GM18867 (cell line): ENCODE measurements around the gene DIPK1A.
A peak's percentile ranks its signal among the peaks of the same experiment; 100 is the strongest.
"Not testable (repeated sequence)": the region's sequence is repeated elsewhere in the genome, so short reads cannot be mapped to it uniquely, and the experiment has no call there.

Experiments used
- ATAC-seq: cut with Tn5 transposase; IDR thresholded peaks from one replicate; pipeline ENCODE4 v1.9.1; 2021; ENCODE audit warnings: mild to moderate bottlenecking, moderate library complexity; ENCODE audit not compliant: unreplicated experiment

The DIPK1A gene

DNA sequence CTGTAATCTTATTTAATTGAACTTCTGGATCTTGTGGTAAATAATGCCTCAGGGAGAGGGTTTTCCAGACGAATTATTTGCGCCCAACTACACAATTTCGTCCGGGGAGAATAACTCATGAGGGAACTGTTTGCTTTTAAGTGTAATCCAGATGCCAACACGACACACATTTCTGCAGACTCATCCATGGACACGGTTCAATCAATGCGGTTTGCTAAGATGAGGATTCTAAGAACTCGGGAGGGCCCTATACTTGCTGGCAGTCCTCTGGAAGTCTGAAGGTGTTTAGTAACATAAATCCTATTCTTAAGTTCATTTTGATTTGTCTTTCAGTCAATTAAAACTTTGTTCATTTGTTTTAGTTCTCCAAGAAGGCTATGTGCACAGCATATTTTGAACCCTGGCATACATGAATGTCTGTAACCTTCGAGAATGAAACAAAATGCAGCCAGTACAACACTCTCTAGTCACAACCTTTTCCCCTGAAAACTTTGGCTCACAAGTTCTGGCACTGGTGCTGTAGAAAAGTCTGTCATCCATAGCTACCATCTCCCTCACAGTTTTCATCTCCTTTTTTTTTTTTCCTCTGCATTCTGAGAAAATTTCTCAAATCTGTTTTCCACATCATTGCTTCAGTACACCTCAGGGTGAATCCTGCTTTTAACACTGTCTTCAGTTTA lies 38.8 kb downstream of the DIPK1A start:
- ATAC-seq, result no peak

DNA sequence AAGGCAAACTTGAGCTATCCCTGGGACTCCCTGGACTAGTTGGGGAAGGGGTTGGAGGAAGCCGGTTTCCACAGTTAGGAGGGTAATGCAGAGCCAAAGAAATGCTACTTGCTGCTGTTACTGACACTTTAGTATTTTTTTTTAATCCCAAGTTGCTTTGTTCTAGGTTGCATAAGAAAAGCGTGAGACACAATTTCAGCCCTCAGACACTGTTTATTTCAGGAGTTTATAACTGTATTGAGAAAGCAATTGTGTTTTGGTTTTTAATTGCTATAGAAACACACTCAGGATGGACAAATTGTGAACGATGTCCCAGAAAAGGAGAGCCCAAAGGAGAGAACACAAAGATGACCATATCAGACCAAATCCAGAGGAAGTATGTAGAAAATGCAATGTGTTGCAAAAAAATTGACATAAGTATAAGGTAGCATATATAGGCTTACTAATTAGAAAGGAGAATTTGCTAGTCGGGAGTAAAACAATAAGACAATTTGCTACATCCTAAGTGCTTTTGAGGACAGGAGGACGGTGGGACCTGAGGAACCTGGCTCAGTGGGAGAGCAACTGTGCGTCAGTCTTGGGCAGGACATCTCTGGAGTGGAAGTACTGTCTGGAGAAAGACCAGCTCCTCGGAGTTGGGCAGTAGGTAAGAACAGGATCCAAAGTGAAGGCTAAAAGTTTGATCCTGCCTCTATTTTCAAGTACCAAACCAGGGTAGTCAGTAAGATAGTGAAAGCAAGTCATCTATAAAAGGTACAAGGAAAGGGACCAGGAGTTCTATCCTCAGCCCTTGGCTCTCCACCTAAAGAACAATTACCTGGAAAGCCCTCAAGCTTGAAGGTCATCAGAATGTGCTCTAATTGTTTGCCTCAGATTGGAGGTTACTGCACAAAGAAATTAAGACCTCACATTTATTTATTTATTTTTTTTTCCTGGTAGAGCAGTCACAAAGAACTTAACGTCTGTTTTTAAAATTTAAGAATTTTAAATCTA lies 39.9 kb downstream of the DIPK1A start:
- ATAC-seq, result no peak

DNA sequence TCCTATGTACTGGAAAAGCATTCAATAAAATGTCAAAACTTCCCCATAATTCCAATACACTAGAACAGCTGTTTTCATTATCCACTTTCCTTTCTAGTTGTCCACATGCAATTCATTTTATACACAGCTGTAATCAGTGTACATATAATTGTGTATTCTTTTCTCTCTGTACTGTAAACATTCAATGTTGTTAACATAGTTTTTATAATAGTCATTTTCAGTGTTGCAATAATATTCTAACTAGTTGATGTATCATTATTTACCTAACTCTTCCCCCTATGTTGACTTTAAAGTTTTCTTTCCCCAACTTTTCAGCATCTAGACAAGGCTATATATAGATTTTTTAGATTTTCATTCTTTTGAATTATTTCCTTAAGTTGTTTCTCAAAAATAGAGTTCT lies 44.4 kb downstream of the DIPK1A start:
- no peak for ATAC-seq

DNA sequence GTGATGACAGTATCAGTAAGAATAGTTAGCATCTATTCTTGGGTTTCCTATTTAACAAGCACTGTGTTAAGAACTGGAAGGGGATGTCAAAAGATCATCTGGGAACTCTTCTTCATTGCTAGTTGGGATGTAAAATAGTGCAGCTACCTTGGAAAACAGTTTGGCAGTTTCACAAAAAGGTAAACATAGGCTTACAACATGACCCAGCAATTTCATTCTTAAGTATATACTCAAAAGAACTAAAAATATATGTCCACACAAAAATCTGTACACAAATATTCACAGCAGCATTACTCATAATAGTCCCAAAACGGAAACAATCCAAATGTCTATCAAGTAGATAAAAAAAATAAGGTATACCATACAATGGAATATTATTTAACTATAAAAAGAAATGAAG lies 45.7 kb downstream of the DIPK1A start:
- no peak for ATAC-seq

DNA sequence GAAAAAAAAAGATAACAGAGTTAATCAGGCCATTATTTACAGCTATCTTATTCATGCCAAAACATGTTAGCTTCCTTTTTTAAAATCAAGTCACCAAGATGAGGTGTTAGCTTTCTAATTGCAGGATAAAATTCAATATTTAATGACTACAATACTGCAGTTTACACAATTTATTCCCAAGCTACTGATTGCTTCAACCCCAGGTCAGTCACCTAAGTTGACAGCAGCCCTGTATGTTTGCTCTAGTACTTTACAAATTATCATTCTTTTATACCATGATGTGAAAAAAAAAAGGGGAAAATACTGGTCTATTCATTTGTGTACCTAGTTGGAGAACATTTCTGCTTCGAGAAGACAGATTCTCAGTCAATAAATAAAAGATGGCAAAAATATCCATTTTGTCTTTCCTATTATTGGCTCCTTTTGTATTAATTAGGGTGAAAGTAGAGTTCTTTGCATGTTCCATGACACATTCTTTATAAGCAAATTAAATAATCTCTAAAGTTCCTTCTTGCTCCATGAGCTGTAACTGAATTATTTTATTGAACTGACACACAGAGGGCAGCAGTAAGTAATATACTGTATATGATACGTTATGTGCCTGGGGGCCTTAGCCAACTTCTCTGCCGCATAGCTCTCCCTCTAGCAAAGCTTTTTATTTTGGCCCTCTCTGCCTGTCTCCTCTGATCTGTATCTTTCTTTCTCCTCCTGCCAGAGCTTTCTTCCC lies 48.0 kb downstream of the DIPK1A start:
- ATAC-seq, result no peak

DNA sequence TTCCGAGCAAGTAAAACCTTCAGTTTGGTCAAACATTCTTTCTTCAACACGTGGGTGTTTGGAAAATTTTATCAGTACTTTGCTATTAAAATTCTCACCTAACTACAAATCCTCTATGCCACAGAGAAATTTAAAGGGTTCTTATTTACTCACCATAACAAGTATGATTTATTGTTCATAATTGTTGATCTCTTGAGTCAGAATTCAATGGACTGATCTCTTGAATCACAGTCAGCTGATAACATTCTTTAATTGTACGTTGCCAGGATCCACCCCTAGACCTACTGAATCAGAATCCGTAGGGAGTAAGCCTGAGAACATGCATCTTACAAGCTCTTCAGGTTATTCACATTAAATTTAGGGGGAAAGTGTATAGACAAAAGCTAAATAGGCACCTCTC lies 51.2 kb downstream of the DIPK1A start:
- ATAC-seq, result no peak

DNA sequence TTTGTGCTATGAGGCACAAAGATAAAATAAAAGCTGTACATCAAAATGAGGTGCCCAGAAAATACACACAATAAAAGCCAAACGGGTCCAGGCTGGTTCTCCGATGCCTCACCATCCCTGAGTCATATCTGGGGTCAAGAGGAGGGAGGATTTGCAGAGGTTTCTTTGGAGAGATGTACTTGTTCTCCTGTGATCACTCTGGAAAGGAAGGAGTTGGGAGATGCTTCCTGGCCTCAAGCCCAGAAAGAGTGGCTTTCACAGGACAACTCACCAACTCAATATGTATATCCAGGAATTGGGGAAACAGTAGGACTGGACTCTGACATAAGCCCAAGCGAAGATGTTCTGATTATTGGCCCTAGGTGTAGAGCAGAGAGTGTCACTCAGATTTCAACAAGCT lies 51.9 kb downstream of the DIPK1A start:
- no peak for ATAC-seq

DNA sequence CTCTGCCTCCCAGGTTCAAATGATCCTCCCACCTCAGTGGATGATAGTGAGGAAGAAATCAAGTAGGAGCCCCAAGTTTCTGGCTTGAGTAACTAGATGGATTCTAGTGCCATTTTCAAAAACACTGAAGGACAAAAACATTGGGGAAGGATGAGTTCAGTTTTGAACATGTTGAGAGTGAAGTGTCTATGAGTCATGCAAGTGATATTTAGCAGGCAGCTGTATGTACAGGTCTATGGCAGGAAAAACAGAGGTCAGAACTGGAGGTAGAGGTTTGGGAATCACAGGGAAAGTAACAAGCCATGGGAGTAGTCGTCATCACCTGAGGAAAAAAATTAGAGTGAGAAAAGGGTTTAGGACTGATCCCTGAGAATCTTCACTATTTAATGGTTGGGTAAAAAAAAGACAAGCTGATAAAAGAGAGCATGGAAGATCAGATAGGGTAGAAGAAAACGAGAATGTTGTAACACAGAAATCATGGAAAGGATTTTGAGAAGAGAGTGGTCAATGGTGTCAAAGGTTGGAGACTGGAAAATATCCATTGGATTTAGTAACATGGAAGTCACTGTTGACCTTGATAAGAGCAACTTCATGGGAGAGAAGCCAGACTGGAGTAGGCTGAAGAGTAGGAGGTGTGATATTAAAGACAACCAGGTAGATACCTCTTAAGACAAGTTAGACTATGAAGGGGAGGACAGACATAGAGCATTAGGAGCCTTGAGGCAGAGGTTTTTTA lies 53.1 kb downstream of the DIPK1A start:
- no peak for ATAC-seq

DNA sequence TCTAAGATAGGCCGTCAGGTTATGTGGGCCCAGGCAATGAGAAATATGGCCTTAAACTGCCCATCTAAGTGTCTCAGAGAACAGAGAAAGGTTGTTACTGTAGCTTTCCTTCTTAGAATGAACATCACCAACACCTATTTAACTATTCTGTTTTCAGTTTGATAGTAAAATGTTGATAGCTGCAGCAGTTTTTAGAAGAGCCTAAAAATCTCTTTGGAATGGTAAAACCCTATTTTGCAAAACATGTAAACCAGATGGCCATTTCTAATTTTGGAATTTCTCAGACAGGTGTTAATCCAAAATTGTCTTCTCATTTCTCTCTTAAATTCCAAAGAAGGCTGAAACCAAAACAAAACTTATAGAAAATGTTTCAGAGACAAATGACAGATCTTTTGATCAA lies 57.5 kb downstream of the DIPK1A start:
- ATAC-seq, result no peak

DNA sequence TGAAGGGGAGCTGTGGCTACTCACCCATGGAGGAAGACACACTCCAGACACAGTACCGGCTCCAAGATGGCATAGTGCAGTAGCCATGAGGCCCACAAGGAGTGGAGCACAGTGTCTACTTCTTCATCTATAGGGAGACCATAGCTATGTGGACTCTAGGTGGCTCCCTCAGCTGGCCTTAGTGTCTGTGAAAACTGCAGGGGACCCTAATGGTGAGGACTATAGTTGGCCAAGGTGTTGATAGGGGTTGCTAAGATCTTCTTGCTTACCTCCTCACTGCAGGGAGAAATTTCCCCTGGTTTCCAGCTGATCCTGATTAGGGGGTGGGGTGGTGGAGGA lies 58.9 kb downstream of the DIPK1A start:
- ATAC-seq, result no peak

DNA sequence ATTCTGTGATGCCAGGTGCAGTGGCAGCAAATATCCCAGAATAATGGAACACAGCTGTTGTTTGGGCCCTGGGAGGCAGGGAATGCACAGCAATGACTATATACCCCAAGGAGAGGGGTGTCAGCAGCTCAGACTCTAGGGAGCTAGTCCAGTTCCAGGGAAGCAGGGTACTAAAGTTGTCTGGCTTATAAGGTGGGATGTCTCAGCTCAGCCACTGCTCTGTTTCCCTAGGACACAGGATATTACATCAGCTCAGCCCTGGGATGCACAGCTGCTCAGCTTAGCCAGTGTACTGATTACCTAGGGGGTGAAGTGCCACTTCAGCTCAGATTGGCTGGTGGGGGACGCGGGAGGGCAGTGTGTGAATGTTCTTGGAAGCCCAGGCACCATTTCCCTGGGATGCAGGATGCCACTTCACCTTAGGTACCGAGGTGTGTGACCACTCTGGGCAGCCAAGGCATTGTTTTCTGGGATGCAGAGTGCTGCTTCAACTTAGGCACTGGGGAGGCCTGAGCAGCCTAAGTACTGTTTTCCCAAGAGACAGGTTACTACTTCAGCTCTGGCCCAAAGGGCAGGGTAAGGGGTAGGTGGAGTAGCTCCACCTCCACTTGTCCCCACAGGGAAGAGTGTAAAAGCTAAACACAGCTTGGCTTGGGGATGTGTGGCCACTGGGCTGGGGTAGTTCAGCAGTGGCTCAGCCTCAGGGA lies 59.4 kb downstream of the DIPK1A start:
- ATAC-seq, result no peak

DNA sequence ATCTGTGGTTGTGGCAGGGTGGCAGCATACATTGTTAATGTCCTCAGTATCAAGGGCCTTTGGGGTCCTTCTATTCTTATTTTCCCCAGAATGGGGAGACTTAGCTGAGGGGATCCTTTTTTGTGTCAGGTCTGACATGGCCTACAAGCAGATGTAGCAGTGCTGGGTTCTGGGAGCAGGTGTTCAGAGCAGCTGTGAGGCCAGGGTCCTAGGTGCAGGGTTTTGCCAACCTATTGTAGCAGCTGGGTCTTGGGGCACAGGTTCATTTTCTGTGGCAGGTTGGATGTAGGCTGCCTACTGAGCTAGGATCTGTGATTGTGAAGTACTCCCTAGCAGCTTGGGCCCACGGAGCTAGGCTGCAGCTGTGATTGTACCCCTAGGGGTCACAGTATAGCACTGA lies 60.1 kb downstream of the DIPK1A start:
- ATAC-seq, result no peak

DNA sequence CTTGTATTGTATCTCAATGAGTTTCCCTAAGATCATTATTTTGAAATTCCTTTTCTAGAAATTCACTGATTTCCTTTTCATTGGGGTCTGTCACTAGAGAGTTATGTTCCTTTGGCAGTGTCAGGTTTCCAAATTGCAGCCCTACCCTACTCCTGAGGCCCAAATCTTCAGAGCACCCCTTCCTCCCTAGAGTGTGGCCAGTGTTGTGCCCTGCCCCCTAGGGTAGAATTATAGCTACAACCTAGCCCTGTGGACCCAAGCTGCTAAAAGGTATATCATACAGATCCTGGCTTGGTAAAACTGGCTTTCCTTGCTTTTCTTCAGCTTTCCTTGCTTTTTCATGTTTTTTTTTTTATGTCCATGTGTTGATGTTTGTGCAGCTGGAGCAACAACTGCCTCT lies 60.7 kb downstream of the DIPK1A start:
- ATAC-seq, result no peak

DNA sequence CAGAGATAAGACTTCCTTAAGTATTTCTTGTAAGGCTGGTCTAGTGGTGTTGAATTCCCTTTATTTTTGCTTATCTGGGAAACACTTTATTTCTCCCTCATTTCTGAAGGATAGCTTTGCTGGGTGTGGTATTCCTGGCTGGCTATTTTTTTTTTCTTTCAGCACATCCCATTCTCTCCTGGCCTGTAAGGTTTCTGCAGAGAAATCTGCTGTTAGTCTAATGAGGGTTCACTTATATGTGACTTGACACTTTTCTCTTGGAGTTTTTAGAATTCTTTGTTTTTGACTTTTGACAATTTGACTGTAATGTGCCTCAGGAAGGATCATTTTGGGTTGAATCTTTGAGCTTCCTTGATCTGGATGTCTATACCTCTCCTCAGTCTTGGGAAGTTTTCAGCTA lies 61.5 kb downstream of the DIPK1A start:
- ATAC-seq, result no peak

DNA sequence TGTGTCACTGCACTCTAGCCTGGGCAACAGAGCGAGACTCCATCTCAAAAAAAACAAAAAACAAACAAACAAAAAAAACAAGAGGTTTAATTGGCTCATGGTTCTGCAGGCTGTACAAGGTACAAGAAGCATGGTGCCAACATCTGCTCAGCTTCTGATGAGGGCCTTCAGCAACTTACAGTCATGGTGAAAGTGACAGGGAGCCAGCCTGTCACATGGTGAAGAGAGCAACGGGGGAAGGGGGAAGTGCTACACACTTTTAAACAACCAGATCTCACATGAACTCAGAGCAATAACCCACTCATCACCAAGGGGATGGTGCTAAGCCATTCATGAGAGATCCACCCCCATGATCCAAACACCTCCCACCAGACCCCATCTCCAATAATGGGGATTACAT lies 63.2 kb downstream of the DIPK1A start:
- not testable (repeated sequence) for ATAC-seq

DNA sequence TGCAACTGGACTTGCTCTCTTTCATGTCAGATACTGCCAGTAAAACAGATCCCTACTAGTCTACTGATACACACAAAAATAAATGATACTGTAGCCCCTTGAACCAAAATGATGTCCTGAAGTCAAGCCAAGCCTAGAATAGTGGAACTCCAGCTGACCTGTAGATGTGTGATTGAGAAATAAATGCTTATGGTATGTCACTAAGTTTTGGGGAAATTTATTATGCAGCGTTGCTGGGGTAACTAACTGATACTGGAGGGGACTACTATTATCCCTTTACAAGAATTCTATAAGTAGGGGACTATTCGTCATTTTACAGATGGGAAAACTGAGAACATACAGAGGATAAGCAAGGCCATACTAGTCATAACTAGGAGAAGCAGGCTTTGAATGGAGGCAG lies 73.8 kb downstream of the DIPK1A start:
- no peak for ATAC-seq

DNA sequence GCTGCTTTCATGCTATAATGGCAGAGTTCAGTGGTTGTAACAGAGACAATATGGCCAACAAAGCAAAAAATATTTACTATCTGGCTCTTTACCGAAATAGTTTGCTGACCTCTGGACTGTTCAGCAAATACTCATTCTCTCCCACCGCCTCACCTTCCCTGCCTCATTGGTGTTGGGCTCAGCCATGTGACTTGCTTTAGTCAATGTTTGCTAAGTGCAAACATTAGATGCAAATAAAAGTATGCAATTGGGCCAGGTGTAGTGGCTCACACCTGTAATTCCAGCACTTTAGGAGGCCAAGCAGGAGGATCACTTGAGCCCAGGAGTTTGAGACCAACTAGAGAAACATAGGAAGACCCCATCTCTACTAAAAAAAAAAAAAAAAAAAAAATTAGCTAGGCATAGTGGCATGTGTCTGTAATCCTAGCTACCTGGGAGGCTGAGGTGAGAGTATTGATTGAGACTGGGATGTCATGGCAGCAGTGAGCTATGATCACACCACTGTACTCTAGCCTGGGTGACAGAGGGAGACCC lies 74.3 kb downstream of the DIPK1A start:
- ATAC-seq, result no peak

DNA sequence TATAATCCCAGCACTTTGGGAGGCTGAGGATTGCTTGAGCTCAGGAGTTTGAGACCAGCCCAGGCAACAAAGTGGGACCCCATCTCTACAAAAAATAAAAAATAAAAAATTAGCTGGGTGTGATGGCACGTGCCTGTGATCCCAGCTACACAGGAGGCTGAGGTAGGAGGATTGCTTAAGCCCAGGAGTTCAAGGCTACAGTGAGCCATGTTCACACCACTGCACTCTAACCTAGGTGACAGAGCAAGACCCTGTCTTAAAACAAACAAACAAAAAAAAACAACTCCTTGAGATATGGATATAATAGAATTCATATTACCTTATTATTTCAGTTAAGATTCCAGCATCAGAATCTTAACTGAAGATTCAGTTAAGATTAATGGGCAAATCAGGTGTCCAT lies 77.1 kb downstream of the DIPK1A start:
- no peak for ATAC-seq

DNA sequence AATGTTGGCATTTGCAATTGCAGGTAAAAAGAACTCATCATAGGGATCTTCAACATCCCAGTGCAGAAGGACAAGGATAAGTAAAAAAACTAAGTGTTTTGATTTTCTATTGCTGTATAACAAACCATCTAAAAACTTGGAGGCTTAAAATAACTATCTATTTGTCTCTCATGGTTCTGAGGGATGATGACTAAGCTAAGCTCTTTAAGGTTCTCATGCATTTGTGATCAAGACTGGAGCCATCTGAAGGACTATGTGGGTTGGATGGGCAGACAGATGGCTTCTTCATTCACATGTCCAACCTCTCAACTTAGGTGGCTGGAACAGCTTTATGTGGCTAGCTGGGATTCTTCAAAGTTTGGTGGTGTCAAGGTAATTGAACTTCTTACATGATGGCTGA lies 78.0 kb downstream of the DIPK1A start:
- no peak for ATAC-seq

DNA sequence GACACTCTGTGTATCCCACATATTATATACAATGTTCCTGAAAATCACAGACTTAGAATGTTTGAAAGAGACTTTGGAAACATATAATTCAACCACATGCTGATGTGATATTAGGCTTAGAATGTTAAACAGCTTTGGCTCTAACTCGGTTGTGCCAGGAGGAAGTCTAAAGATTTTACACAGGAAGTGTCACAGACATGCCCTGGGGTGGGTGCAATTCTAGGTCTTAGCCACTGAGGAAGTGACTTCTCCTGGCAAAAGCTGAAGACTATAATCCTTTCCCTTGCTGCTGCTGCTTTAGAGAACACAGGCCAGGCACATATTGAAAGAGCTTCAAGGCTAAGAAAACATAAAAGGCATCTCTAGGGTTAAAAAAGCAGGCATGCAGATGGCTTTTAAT lies 78.4 kb downstream of the DIPK1A start:
- peak; percentile 56 for ATAC-seq
